ENCODE results near the gene OMP.

OMP gene

DNA sequence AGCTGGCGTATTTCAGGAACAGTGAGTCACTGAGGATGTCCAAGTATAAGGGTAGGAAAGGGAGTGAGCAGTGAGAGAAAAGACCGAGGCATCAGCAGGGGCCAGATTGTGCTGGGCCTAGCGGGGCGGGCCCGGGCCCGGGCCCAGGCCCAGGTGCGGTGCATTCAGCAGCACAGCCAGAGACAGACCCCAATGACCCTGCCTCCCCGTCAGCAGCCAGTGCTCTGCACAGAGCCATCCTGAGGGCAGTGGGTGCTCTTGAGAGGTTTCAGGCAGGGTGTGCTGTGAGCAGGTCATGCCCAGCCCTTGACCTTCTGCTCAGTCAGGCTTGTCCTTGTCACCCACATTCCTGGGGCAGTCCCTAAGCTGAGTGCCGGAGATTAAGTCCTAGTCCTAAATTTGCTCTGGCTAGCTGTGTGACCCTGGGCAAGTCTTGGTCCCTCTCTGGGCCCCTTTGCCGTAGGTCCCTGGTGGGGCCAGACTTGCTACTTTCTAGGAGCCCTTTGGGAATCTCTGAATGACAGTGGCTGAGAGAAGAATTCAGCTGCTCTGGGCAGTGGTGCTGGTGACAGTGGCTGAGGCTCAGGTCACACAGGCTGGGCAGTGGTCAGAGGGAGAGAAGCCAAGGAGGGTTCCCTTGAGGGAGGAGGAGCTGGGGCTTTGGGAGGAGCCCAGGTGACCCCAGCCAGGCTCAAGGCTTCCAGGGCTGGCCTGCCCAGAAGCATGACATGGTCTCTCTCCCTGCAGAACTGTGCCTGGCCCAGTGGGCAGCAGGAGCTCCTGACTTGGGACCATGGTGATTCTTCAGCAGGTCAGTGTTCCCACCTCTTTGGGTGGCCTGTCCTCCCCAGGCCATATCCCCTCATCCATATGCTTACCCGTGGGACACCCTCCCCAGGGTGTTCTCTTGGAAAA is 27.5 kb downstream of the OMP start:
- TF ChIP-seq PAX5 (IDR thresholded peaks at IDR 0.05; ENCODE audit: insufficient read depth, low read length, severe bottlenecking) = no peak
- TF ChIP-seq SPI1 (IDR thresholded peaks at IDR 0.05; ENCODE audit: low read depth, low read length) = no peak
- no peak for TF ChIP-seq TAF1 (IDR thresholded peaks at IDR 0.05; ENCODE audit: low read depth, low read length)
- no peak for TF ChIP-seq POLR2AphosphoS5 (IDR thresholded peaks at IDR 0.05; ENCODE audit: low read depth, low read length)
- no peak for TF ChIP-seq POU2F2 (IDR thresholded peaks at IDR 0.05; ENCODE audit: low read depth, low read length)
- FAIRE-seq = no peak
- DNase-seq (ENCODE audit: insufficient read length, low spot score) = no peak

DNA sequence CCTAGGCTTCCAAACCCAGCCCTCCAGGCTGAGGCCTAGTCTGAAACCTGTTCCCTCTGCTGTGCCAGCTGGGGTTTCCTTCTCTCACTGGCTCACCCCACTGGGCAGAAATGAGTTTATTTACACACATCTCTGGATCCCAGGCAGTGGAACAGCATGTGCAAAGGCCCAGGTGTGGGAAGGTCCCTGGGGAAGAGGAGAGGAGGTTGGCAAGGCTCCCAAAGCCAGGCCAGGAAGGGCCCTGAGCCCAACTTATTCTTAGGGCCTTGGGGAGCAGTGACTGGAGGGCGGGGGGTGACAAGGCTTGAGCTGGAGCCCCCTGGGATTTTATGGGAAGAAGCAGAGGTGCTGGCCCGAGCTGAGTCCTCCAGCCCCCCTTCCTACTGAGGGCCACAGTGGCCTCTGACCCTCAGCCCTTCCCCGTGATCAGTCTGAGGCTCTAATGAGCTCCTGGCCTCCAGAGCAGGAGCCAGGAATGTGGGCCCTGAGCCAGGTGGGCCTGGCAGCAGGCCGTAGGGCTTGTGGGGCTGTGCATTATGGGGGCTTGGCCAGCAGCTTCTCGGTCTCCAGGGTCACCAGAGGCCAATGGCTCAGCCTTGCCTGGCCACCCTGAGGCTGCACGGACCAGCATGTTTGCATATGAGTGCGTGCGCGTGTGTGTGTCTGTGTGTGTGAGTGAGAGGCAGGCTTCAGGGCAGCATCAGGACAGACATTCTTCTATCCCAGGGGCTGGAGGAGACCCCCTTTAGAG is 28.3 kb downstream of the OMP start:
- no peak for FAIRE-seq
- TF ChIP-seq TAF1 (IDR thresholded peaks at IDR 0.05; ENCODE audit: low read depth, low read length) (no peak), SPI1 (IDR thresholded peaks at IDR 0.05; ENCODE audit: low read depth, low read length) (no peak), POLR2A (IDR thresholded peaks at IDR 0.05; ENCODE audit: low read depth, low read length) (no peak), POLR2AphosphoS5 (IDR thresholded peaks at IDR 0.05; ENCODE audit: low read depth, low read length) (no peak), PAX5 (IDR thresholded peaks at IDR 0.05; ENCODE audit: insufficient read depth, low read length, severe bottlenecking) (no peak), POU2F2 (IDR thresholded peaks at IDR 0.05; ENCODE audit: low read depth, low read length) (no peak)
- DNase-seq (ENCODE audit: insufficient read length, low spot score) = no peak

DNA sequence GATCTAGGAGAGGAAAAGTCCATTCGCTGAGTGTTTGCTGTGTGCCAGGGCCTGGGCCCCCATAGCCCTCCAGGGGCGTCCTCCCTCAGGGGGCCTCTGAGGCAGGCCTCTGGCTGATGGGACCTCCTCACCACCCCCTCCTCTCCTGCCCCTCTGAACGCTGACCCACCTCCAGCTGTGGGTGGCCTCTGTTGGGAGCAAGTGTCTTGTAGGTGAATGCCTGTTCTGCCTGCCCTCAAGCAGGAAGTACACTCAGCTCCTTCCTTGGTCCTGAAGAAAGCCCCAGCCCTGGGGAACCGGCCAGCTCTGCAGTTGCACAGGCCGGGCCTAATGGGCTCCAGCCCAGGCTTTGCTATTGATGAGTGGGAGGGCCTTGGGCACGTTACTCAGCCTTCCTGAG is 28.9 kb downstream of the OMP start:
- no peak for DNase-seq (ENCODE audit: insufficient read length, low spot score)
- TF ChIP-seq POU2F2 (IDR thresholded peaks at IDR 0.05; ENCODE audit: low read depth, low read length) = no peak
- TF ChIP-seq POLR2AphosphoS5 (IDR thresholded peaks at IDR 0.05; ENCODE audit: low read depth, low read length) = no peak
- no peak for TF ChIP-seq PAX5 (IDR thresholded peaks at IDR 0.05; ENCODE audit: insufficient read depth, low read length, severe bottlenecking)
- TF ChIP-seq POLR2A (IDR thresholded peaks at IDR 0.05; ENCODE audit: low read depth, low read length) = no peak
- TF ChIP-seq SPI1 (IDR thresholded peaks at IDR 0.05; ENCODE audit: low read depth, low read length) = no peak
- TF ChIP-seq TAF1 (IDR thresholded peaks at IDR 0.05; ENCODE audit: low read depth, low read length) = no peak
- FAIRE-seq = no peak

DNA sequence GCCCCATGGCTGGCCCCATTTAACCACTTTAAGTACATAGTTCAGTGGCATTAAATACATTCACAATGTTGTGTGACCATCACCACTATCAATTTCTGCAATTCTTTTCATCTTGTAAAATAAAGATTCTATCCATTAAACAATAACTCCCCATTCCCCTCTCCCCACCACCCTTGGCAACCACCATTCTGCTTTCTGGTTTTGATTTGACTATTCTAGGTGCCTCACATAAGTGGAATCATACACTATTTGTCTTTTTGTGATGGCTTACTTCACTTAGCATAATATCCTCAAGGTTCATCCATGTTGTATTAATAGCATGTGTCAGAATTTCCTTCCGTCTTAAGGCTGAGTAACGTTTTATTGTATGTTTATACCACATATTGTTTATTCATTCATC is 32.4 kb downstream of the OMP start:
- DNase-seq (ENCODE audit: insufficient read length, low spot score) (no peak), FAIRE-seq (no peak)
- no peak for TF ChIP-seq POLR2AphosphoS5 (IDR thresholded peaks at IDR 0.05; ENCODE audit: low read depth, low read length)
- TF ChIP-seq POU2F2 (IDR thresholded peaks at IDR 0.05; ENCODE audit: low read depth, low read length) = no peak
- TF ChIP-seq SPI1 (IDR thresholded peaks at IDR 0.05; ENCODE audit: low read depth, low read length) = no peak

DNA sequence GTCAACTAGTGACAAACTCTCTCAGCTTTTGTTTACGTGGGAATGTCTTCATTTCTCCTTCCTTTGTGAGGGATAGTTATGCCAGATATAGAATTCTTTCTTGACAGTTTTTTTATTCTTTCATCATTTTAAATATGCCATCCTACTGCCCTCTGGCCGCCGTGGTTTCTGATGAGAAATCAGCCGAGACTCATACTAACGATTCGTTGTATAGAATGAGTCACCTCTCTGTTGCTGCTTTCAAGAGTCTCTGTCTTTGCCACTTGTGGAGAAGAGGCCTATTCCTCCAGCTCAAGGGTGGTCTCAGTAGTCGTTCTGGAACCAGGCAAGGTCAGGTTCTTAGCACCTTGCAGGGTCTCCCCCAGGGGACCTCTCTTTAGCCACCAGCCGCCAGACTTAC is 33.4 kb downstream of the OMP start:
- no peak for FAIRE-seq
- TF ChIP-seq PAX5 (IDR thresholded peaks at IDR 0.05; ENCODE audit: insufficient read depth, low read length, severe bottlenecking) (no peak), TAF1 (IDR thresholded peaks at IDR 0.05; ENCODE audit: low read depth, low read length) (no peak), POLR2AphosphoS5 (IDR thresholded peaks at IDR 0.05; ENCODE audit: low read depth, low read length) (no peak), POLR2A (IDR thresholded peaks at IDR 0.05; ENCODE audit: low read depth, low read length) (no peak), SPI1 (IDR thresholded peaks at IDR 0.05; ENCODE audit: low read depth, low read length) (no peak), POU2F2 (IDR thresholded peaks at IDR 0.05; ENCODE audit: low read depth, low read length) (no peak)
- DNase-seq (ENCODE audit: insufficient read length, low spot score) = no peak

DNA sequence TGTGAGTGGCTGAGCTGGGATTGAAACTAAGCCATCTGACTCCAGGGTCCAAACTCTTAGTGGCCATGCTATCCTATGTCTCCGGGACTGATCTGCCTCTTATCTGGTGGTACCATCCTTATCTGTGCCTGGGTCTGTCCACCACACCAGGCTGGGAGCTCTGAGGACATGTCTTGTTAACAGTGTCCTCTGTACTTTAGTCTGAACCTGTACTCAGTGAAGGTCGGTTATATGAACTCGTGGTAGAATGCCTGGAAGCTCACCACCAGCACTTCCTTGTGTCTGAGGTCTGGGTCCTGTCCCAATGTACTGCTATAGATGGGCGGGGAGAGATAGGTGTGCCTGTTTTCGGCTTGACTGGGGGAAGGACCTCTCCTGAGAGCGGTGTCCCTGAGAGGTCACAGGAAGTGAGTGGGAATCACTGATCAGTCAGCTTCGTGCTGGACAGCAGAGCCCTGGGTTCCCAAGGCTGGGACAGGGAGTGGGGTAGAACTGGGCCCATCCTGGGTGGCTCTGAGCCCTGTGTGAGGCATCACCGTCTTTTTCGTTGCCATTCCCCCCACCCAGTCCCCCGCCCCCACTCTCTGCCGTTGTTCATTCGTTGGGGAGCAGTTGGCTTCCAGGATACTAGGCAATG is 34.3 kb downstream of the OMP start:
- FAIRE-seq (no peak), DNase-seq (ENCODE audit: insufficient read length, low spot score) (no peak)
- TF ChIP-seq PAX5 (IDR thresholded peaks at IDR 0.05; ENCODE audit: insufficient read depth, low read length, severe bottlenecking) = no peak
- no peak for TF ChIP-seq POLR2A (IDR thresholded peaks at IDR 0.05; ENCODE audit: low read depth, low read length)
- TF ChIP-seq POLR2AphosphoS5 (IDR thresholded peaks at IDR 0.05; ENCODE audit: low read depth, low read length) = no peak
- TF ChIP-seq POU2F2 (IDR thresholded peaks at IDR 0.05; ENCODE audit: low read depth, low read length) = no peak
- no peak for TF ChIP-seq SPI1 (IDR thresholded peaks at IDR 0.05; ENCODE audit: low read depth, low read length)
- TF ChIP-seq TAF1 (IDR thresholded peaks at IDR 0.05; ENCODE audit: low read depth, low read length) = no peak

DNA sequence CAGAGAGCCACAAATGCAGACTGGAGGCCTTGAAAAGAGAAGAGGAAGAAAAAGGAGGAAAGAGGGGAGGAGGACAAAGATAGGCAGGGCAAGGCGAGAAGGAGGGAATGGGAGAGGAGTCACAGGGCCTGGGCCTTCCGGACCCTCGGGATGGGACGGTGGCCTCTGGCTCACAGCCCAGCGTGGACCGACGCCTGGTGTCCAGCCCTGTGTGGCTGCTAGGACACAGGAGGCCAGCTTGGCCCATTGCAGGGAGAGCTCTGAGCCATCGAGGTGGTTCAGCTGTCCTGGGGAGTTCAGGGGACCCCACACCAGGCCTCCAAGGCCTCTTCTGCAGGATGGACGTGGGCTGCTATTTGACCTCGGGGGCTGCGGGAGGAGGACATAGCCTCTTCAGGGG is 34.8 kb downstream of the OMP start:
- TF ChIP-seq PAX5 (IDR thresholded peaks at IDR 0.05; ENCODE audit: insufficient read depth, low read length, severe bottlenecking) (no peak), POLR2A (IDR thresholded peaks at IDR 0.05; ENCODE audit: low read depth, low read length) (no peak), POLR2AphosphoS5 (IDR thresholded peaks at IDR 0.05; ENCODE audit: low read depth, low read length) (no peak), TAF1 (IDR thresholded peaks at IDR 0.05; ENCODE audit: low read depth, low read length) (no peak), SPI1 (IDR thresholded peaks at IDR 0.05; ENCODE audit: low read depth, low read length) (no peak), POU2F2 (IDR thresholded peaks at IDR 0.05; ENCODE audit: low read depth, low read length) (no peak)
- FAIRE-seq (no peak), DNase-seq (ENCODE audit: insufficient read length, low spot score) (no peak)

DNA sequence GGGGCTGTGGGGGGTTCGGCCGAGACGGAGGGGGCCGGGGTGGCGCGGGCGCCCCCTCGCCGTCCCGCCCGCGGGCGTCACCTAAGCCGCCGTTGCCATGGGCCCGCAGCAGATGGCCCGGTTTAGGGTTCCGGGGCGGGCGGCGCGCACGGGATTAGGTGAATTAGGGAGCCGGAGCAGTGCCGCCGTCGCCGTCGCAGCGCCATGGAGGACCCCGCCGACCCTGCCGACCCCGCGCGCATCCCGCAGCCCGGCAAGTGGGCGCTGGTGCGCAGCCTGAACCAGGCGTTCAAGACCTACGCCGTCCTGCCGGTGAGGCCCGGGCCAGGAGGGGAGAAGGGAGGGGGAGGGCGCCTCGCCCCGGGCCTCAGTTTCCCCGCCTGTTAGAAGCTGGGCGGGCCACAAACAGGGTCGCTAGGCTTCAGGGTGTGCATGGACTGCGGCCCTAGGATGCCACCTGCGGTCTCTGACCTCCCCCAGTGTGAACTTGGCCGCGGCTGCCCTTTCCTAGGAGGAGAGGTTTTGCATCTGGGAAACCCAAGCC is 35.5 kb downstream of the OMP start:
- no peak for TF ChIP-seq POU2F2 (IDR thresholded peaks at IDR 0.05; ENCODE audit: low read depth, low read length)
- TF ChIP-seq PAX5 (IDR thresholded peaks at IDR 0.05; ENCODE audit: insufficient read depth, low read length, severe bottlenecking) = no peak
- TF ChIP-seq SPI1 (IDR thresholded peaks at IDR 0.05; ENCODE audit: low read depth, low read length) = no peak
- DNase-seq (ENCODE audit: insufficient read length, low spot score) (no peak), FAIRE-seq (no peak)

DNA sequence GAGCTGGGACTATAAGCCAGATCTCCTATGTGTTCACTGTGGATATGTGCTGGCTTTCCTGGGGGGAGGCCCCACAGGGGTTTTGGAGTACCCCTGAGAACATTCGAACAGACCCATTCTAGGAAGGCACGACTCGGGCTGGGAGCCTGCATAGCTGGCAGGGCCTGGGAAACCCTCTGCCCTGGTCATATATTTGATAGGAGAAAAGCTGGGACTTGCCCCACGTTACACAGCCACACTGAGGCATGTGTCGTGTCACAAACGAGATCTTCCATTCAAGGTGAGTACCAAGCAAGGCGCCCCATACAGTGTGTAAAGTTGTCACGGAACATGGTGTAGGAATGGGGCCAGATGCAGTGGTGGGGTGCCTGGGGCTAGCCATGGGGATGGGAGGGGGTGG is 36.6 kb downstream of the OMP start:
- DNase-seq (ENCODE audit: insufficient read length, low spot score) (no peak), FAIRE-seq (no peak)
- TF ChIP-seq POU2F2 (IDR thresholded peaks at IDR 0.05; ENCODE audit: low read depth, low read length) (no peak), TAF1 (IDR thresholded peaks at IDR 0.05; ENCODE audit: low read depth, low read length) (no peak), POLR2A (IDR thresholded peaks at IDR 0.05; ENCODE audit: low read depth, low read length) (no peak), POLR2AphosphoS5 (IDR thresholded peaks at IDR 0.05; ENCODE audit: low read depth, low read length) (no peak), PAX5 (IDR thresholded peaks at IDR 0.05; ENCODE audit: insufficient read depth, low read length, severe bottlenecking) (no peak), SPI1 (IDR thresholded peaks at IDR 0.05; ENCODE audit: low read depth, low read length) (no peak)

Data from GM12891 (cell line).